IMR-90 (cell line): ENCODE results near the gene FUT2. TPM values are rescaled to one million over a fixed set of nuclear protein-coding genes. Genes with fewer than 3 reads are reported as not detected.

ENCODE experiments used
- ATAC-seq: fragments of 200-7000 bp; cut with Tn5 transposase; 2 replicates; pipeline ENCODE4 v1.9.1; 2020; ENCODE audit warnings: low read depth, mild to moderate bottlenecking, moderate library complexity
- BruUV-seq: library from RNA; stranded (reverse); fragments of 400-500 nt; replicated peaks from 2 replicates; lab custom pipeline; 2021; lab: Mats Ljungman, UMichigan
- CTCF ChIA-PET: fragments of 300-600 bp; formaldehyde crosslinking; extraction: SDS; loops from one replicate; lab custom pipeline; 2021; ENCODE audit warnings: antibody characterized with exemption; lab: Yijun Ruan, JAX
- POLR2A ChIA-PET: fragments of 300-600 bp; sonication (Branson Sonifier 250); formaldehyde crosslinking; loops from one replicate; lab custom pipeline; 2022; ENCODE audit warnings: antibody characterized with exemption; ENCODE audit not compliant: unreplicated experiment; lab: Charles Lee
- DNase-seq: peaks from one replicate; pipeline ENCODE4 v3.0.0; 2013
- H2AFZ ChIP-seq: replicated peaks from 2 replicates; pipeline ENCODE3; 2013; ENCODE audit warnings: low read length, mild to moderate bottlenecking; ENCODE audit not compliant: poor library complexity
- H2AK5ac ChIP-seq: 2 replicates; pipeline ENCODE4 v1.6.1; 2013; ENCODE audit warnings: low read depth, low read length, inconsistent platforms
- H2AK9ac ChIP-seq: replicated peaks from 2 replicates; pipeline ENCODE3; 2013; ENCODE audit warnings: mild to moderate bottlenecking, low read depth, low read length, moderate library complexity; ENCODE audit not compliant: poor library complexity
- H2BK120ac ChIP-seq: 2 replicates; pipeline ENCODE4 v1.6.1; 2013; ENCODE audit warnings: low read depth, low read length, inconsistent platforms
- H2BK15ac ChIP-seq: 3 replicates; pipeline ENCODE4 v1.6.1; 2013; ENCODE audit warnings: low read depth, low read length, inconsistent platforms
- H2BK20ac ChIP-seq: 2 replicates; pipeline ENCODE4 v1.6.1; 2013; ENCODE audit warnings: low read depth, mild to moderate bottlenecking, inconsistent platforms, low read length, moderate library complexity
- H2BK5ac ChIP-seq: 2 replicates; pipeline ENCODE4 v1.6.1; 2013; ENCODE audit warnings: mild to moderate bottlenecking, low read depth, low read length, inconsistent platforms; ENCODE audit not compliant: poor library complexity, severe bottlenecking
- H3K14ac ChIP-seq: replicated peaks from 2 replicates; pipeline ENCODE4 v1.6.1; 2013; ENCODE audit warnings: low read depth, low read length, inconsistent platforms
- H3K18ac ChIP-seq: 2 replicates; pipeline ENCODE4 v1.6.1; 2013; ENCODE audit warnings: low read depth, low read length, control low read depth
- H3K23ac ChIP-seq: 2 replicates; pipeline ENCODE4 v1.6.1; 2013; ENCODE audit warnings: low read depth, low read length, inconsistent platforms
- H3K27ac ChIP-seq: 2 replicates; pipeline ENCODE4 v1.5.1; 2013; ENCODE audit warnings: mild to moderate bottlenecking, control low read depth, low read length; ENCODE audit not compliant: insufficient read depth
- H3K27me3 ChIP-seq: 2 replicates; pipeline ENCODE4 v1.6.1; 2013; ENCODE audit warnings: low read length; ENCODE audit not compliant: control insufficient read depth, insufficient read depth
- H3K36me3 ChIP-seq: 2 replicates; pipeline ENCODE4 v1.6.1; 2013; ENCODE audit warnings: low read length, mixed read lengths; ENCODE audit not compliant: control insufficient read depth, insufficient read depth
- H3K4ac ChIP-seq: 2 replicates; pipeline ENCODE4 v1.6.1; 2013; ENCODE audit warnings: low read depth, low read length, inconsistent platforms
- H3K4me1 ChIP-seq: 2 replicates; pipeline ENCODE4 v1.6.1; 2013; ENCODE audit warnings: low read length, mixed read lengths; ENCODE audit not compliant: control insufficient read depth, insufficient read depth
- H3K4me2 ChIP-seq: 2 replicates; pipeline ENCODE4 v1.6.1; 2013; ENCODE audit warnings: low read depth, mild to moderate bottlenecking, control low read depth, low read length, moderate library complexity
- H3K4me3 ChIP-seq: 2 replicates; pipeline ENCODE4 v1.5.1; 2013; ENCODE audit warnings: low read depth, mild to moderate bottlenecking, control low read depth, low read length, moderate library complexity; ENCODE audit not compliant: insufficient read depth
- H3K56ac ChIP-seq: 2 replicates; pipeline ENCODE4 v1.6.1; 2013; ENCODE audit warnings: low read length, inconsistent platforms; ENCODE audit not compliant: insufficient read depth; ENCODE audit errors: extremely low read depth
- H3K79me1 ChIP-seq, 2 experiments: 2 replicates each; pipeline ENCODE4 v1.6.1; 2013; ENCODE audit warnings: low read length in 2 of 2, inconsistent platforms in 1 of 2, low read depth in 1 of 2
- H3K9ac ChIP-seq: 2 replicates; pipeline ENCODE4 v1.6.1; 2013; ENCODE audit warnings: low read depth, low read length, control low read depth
- H3K9me1 ChIP-seq: 2 replicates; pipeline ENCODE4 v1.6.1; 2013; ENCODE audit warnings: low read length, inconsistent platforms; ENCODE audit not compliant: insufficient read depth
- H3K9me3 ChIP-seq: 2 replicates; pipeline ENCODE4 v1.6.1; 2013; ENCODE audit warnings: low read length; ENCODE audit not compliant: control insufficient read depth, insufficient read depth
- H4K20me1 ChIP-seq: 2 replicates; pipeline ENCODE4 v1.6.1; 2013; ENCODE audit warnings: low read length, inconsistent platforms; ENCODE audit not compliant: insufficient read depth
- H4K5ac ChIP-seq: 2 replicates; pipeline ENCODE4 v1.6.1; 2013; ENCODE audit warnings: mild to moderate bottlenecking, low read depth, low read length, control low read depth
- H4K8ac ChIP-seq, 2 experiments: 2 replicates each; pipeline ENCODE4 v1.6.1; 2013; ENCODE audit warnings: low read depth in 2 of 2, low read length in 2 of 2, control low read depth in 1 of 2, inconsistent platforms in 1 of 2
- H4K91ac ChIP-seq: 2 replicates; pipeline ENCODE4 v1.6.1; 2013; ENCODE audit warnings: low read depth, low read length, inconsistent platforms; ENCODE audit not compliant: insufficient read depth
- CEBPB ChIP-seq: IDR thresholded peaks from 2 replicates; pipeline ENCODE4 v1.6.1; 2012; ENCODE audit warnings: low read depth, low read length, improper control_type of control experiment
- MAFK ChIP-seq: IDR thresholded peaks from 2 replicates; pipeline ENCODE4 v1.6.1; 2012; ENCODE audit warnings: low read depth, low read length, improper control_type of control experiment
- MXI1 ChIP-seq: IDR thresholded peaks from 2 replicates; pipeline ENCODE4 v1.6.1; 2012; ENCODE audit warnings: low read depth, mild to moderate bottlenecking, low read length, moderate library complexity, borderline replicate concordance
- NFE2L2 ChIP-seq: fragments of 150-350 bp; IDR thresholded peaks from 2 replicates; pipeline ENCODE4 v1.6.1; 2016; ENCODE audit warnings: low read depth, mild to moderate bottlenecking, low read length
- POLR2A ChIP-seq: IDR thresholded peaks from 2 replicates; pipeline ENCODE4 v1.6.1; 2012; ENCODE audit warnings: mild to moderate bottlenecking, low read depth, low read length
- RAD21 ChIP-seq: IDR thresholded peaks from 2 replicates; pipeline ENCODE4 v1.6.1; 2012; ENCODE audit warnings: low read length, improper control_type of control experiment
- RCOR1 ChIP-seq: IDR thresholded peaks from 2 replicates; pipeline ENCODE4 v1.6.1; 2012; ENCODE audit warnings: mild to moderate bottlenecking, low read length, improper control_type of control experiment; ENCODE audit not compliant: insufficient replicate concordance
- RFX5 ChIP-seq: IDR thresholded peaks from 2 replicates; pipeline ENCODE4 v1.8.0; 2012; ENCODE audit warnings: low read depth, mild to moderate bottlenecking, low read length, moderate library complexity
- SMC3 ChIP-seq: fragments of 150-350 bp; IDR thresholded peaks from 2 replicates; pipeline ENCODE4 v1.6.1; 2016; ENCODE audit warnings: low read depth, mild to moderate bottlenecking, antibody characterized with exemption, low read length, moderate library complexity
- WGBS, 2 experiments: methylation state at CpG; one replicate each; pipeline versions ENCODE4 v1.1.5 to v1.1.7; 2013; ENCODE audit warnings: missing lambda C conversion rate in 2 of 2; ENCODE audit not compliant: insufficient read length in 1 of 2; ENCODE audit errors: extremely low coverage in 2 of 2; 5-methylcytosine and 5-hydroxymethylcytosine counted together
- dilution Hi-C: fragments of 300-500 bp; cut with HindIII; formaldehyde crosslinking; loops from one replicate; pipeline ENCODE4 v1.14.3; 2018; ENCODE audit warnings: low sequenced_read_pairs; ENCODE audit not compliant: unreplicated experiment
- in situ Hi-C: fragments of 300-500 bp; cut with MboI; formaldehyde crosslinking; loops from 3 replicates; pipeline ENCODE4 v1.14.3; 2019; ENCODE audit warnings: low sequenced_read_pairs, inconsistent platforms, mixed read lengths
- intact Hi-C: fragments of 100-400 bp; cut with micrococcal nuclease; formaldehyde crosslinking; loops from 2 replicates; pipeline ENCODE4 v1.10.0; 2022
- polyA plus RNA-seq, 3 experiments: library from polyadenylated mRNA; depleted of rRNA; stranded (reverse); fragments of >200 nt; gene quantifications; 2 replicates each; pipeline ENCODE4 v1.2.3, GENCODE V29; 2012; ENCODE audit warnings: low replicate concordance in 1 of 3
- total RNA-seq: library from RNA; depleted of rRNA; stranded (reverse); fragments of >200 nt; gene quantifications from 2 replicates; pipeline ENCODE4 v1.2.3, GENCODE V29; 2012
- TF ChIP-seq, protein P1 (sequence below): conservative IDR thresholded peaks from 2 replicates; pipeline ENCODE4 v1.5.1; 2012; ENCODE audit warnings: mild to moderate bottlenecking, low read depth, low read length, improper control_type of control experiment
- TF ChIP-seq, protein P2 (sequence below): fragments of 150-350 bp; IDR thresholded peaks from 2 replicates; pipeline ENCODE4 v1.6.1; 2016; ENCODE audit warnings: low read depth, mild to moderate bottlenecking, low read length, moderate library complexity, borderline replicate concordance

The FUT2 gene
- total and polyA plus RNA-seq, 2 of the 4 experiments (the other 2 are of a cell fraction) = not detected

DNA sequence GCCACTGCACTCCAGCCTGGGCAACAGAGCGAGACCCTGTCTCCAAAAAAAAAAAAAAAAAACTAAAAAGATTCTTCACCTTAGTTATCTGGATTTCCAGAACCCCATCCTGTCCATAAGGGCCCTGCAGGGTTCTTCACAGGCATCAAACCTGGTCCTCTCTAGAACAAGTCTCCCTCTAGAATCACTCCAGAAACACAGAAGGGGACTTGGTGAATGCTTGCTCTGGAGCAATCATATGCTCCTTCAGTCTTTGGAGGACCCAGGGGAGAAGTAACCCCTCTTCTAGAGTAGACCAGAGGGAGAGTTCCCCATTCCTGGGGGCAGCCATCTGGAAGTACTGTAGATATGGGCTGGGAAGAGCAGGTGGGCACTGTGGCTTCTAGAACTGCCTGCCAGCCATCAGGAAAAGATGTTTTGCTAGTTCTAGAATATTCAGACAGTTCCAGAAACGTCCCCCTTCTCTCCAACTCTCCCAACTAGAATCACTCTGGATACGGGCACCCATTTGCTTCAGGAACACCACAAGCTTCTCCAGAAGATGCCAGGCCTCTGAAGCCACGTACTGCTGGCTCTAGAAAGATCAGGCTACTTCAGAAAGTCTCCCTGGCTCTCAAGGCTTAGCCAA lies 53.9 kb downstream of the FUT2 start (continued):
- TF ChIP-seq, protein P1, sequence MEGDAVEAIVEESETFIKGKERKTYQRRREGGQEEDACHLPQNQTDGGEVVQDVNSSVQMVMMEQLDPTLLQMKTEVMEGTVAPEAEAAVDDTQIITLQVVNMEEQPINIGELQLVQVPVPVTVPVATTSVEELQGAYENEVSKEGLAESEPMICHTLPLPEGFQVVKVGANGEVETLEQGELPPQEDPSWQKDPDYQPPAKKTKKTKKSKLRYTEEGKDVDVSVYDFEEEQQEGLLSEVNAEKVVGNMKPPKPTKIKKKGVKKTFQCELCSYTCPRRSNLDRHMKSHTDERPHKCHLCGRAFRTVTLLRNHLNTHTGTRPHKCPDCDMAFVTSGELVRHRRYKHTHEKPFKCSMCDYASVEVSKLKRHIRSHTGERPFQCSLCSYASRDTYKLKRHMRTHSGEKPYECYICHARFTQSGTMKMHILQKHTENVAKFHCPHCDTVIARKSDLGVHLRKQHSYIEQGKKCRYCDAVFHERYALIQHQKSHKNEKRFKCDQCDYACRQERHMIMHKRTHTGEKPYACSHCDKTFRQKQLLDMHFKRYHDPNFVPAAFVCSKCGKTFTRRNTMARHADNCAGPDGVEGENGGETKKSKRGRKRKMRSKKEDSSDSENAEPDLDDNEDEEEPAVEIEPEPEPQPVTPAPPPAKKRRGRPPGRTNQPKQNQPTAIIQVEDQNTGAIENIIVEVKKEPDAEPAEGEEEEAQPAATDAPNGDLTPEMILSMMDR = no peak
- no peak for TF ChIP-seq MAFK
- TF ChIP-seq POLR2A = no peak
- TF ChIP-seq MXI1 = no peak

DNA sequence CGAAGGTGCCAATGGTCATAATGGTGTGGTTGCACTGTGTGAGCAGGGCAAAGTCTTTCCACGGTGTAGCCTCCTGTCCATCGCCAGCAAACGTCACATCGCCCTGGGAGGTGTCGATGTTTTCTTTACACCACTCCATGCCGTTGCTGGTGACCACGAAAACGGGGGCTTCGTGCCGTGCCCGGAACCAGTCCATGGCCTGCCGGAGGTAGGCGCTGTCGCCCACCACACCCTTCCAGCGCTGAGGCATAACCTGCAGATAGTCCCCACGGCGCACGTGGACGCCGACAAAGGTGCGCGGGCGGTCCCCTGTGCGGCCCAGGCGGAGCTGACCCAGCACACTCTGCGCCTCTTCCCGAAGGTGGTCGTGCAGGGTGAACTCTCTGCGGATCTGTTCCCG lies 54.6 kb downstream of the FUT2 start:
- Histone ChIP-seq H3K18ac (no peak overlapping the region), H3K9ac (no peak overlapping the region), H3K4me3 (no peak overlapping the region), H4K91ac (no peak overlapping the region), H2BK20ac (no peak overlapping the region), H3K56ac (no peak overlapping the region), H3K79me1 (no peaks in the 10 kb centered on the region), H3K4me1 (peaks cover 4% of the 10 kb centered on the region; the same call in 1 of the 2 replicates), H2BK15ac (no peak overlapping the region), H3K9me3 (no peaks in the 10 kb centered on the region), H2BK120ac (no peak overlapping the region), H2AK5ac (no peak overlapping the region), H4K20me1 (no peaks in the 10 kb centered on the region), H3K27ac (no peak overlapping the region), H3K27me3 (peaks cover 30% of the 10 kb centered on the region), H3K14ac (no peak overlapping the region), H2BK5ac (no peak overlapping the region), H3K9me1 (no peaks in the 10 kb centered on the region), H2AFZ (no peak overlapping the region), H2AK9ac (no peak overlapping the region), H3K23ac (no peak overlapping the region), H3K4ac (no peak overlapping the region), H3K4me2 (no peak overlapping the region), H4K8ac (no peak overlapping the region), H4K5ac (no peak overlapping the region), H3K36me3 (no peaks in the 10 kb centered on the region)
- dilution Hi-C loops = no loop called here
- no peak for ATAC-seq
- in situ Hi-C loops = no loop called here
- ChIA-PET POLR2A (no interaction called here), CTCF (interaction anchor here (0.6 kb wide), 1 partner anchor 161 kb away, joined by 4 read pairs; no protein-coding TSS in a partner anchor)
- intact Hi-C loops = no loop called here
- WGBS, 2 experiments = 92% methylated on average over 26 of the region's 31 CpGs; no CpG with 5 or more reads in 1 of the 2 experiments
- no TSS peak for BruUV-seq
- DNase-seq = no peak
- TF ChIP-seq MXI1 (no peak), RFX5 (no peak), NFE2L2 (no peak), RAD21 (no peak), SMC3 (no peak), CEBPB (no peak), MAFK (no peak), RCOR1 (no peak)
- TF ChIP-seq, protein P1 = no peak
- TF ChIP-seq, protein P2, sequence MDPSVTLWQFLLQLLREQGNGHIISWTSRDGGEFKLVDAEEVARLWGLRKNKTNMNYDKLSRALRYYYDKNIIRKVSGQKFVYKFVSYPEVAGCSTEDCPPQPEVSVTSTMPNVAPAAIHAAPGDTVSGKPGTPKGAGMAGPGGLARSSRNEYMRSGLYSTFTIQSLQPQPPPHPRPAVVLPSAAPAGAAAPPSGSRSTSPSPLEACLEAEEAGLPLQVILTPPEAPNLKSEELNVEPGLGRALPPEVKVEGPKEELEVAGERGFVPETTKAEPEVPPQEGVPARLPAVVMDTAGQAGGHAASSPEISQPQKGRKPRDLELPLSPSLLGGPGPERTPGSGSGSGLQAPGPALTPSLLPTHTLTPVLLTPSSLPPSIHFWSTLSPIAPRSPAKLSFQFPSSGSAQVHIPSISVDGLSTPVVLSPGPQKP = no peak
